IMR-90 (cell line): ENCODE data around the gene GLS. TPM values are rescaled to one million over a fixed set of nuclear protein-coding genes. Genes with fewer than 3 reads are reported as not detected.

Experiments
- ATAC-seq: fragments of 200-7000 bp; cut with Tn5 transposase; 2 replicates; pipeline ENCODE4 v1.9.1; 2020; ENCODE audit warnings: low read depth, mild to moderate bottlenecking, moderate library complexity
- BruUV-seq: library from RNA; stranded (reverse); fragments of 400-500 nt; replicated peaks from 2 replicates; lab custom pipeline; 2021; lab: Mats Ljungman, UMichigan
- CTCF ChIA-PET: fragments of 300-600 bp; formaldehyde crosslinking; extraction: SDS; loops from one replicate; lab custom pipeline; 2021; ENCODE audit warnings: antibody characterized with exemption; lab: Yijun Ruan, JAX
- POLR2A ChIA-PET: fragments of 300-600 bp; sonication (Branson Sonifier 250); formaldehyde crosslinking; loops from one replicate; lab custom pipeline; 2022; ENCODE audit warnings: antibody characterized with exemption; ENCODE audit not compliant: unreplicated experiment; lab: Charles Lee
- DNase-seq: peaks from one replicate; pipeline ENCODE4 v3.0.0; 2013
- H2AFZ ChIP-seq: replicated peaks from 2 replicates; pipeline ENCODE3; 2013; ENCODE audit warnings: low read length, mild to moderate bottlenecking; ENCODE audit not compliant: poor library complexity
- H2AK5ac ChIP-seq: 2 replicates; pipeline ENCODE4 v1.6.1; 2013; ENCODE audit warnings: low read depth, low read length, inconsistent platforms
- H2AK9ac ChIP-seq: replicated peaks from 2 replicates; pipeline ENCODE3; 2013; ENCODE audit warnings: mild to moderate bottlenecking, low read depth, low read length, moderate library complexity; ENCODE audit not compliant: poor library complexity
- H2BK120ac ChIP-seq: 2 replicates; pipeline ENCODE4 v1.6.1; 2013; ENCODE audit warnings: low read depth, low read length, inconsistent platforms
- H2BK15ac ChIP-seq: 3 replicates; pipeline ENCODE4 v1.6.1; 2013; ENCODE audit warnings: low read depth, low read length, inconsistent platforms
- H2BK20ac ChIP-seq: 2 replicates; pipeline ENCODE4 v1.6.1; 2013; ENCODE audit warnings: low read depth, mild to moderate bottlenecking, inconsistent platforms, low read length, moderate library complexity
- H2BK5ac ChIP-seq: 2 replicates; pipeline ENCODE4 v1.6.1; 2013; ENCODE audit warnings: mild to moderate bottlenecking, low read depth, low read length, inconsistent platforms; ENCODE audit not compliant: poor library complexity, severe bottlenecking
- H3K14ac ChIP-seq: replicated peaks from 2 replicates; pipeline ENCODE4 v1.6.1; 2013; ENCODE audit warnings: low read depth, low read length, inconsistent platforms
- H3K18ac ChIP-seq: 2 replicates; pipeline ENCODE4 v1.6.1; 2013; ENCODE audit warnings: low read depth, low read length, control low read depth
- H3K23ac ChIP-seq: 2 replicates; pipeline ENCODE4 v1.6.1; 2013; ENCODE audit warnings: low read depth, low read length, inconsistent platforms
- H3K27ac ChIP-seq: 2 replicates; pipeline ENCODE4 v1.5.1; 2013; ENCODE audit warnings: mild to moderate bottlenecking, control low read depth, low read length; ENCODE audit not compliant: insufficient read depth
- H3K27me3 ChIP-seq: 2 replicates; pipeline ENCODE4 v1.6.1; 2013; ENCODE audit warnings: low read length; ENCODE audit not compliant: control insufficient read depth, insufficient read depth
- H3K36me3 ChIP-seq: 2 replicates; pipeline ENCODE4 v1.6.1; 2013; ENCODE audit warnings: low read length, mixed read lengths; ENCODE audit not compliant: control insufficient read depth, insufficient read depth
- H3K4ac ChIP-seq: 2 replicates; pipeline ENCODE4 v1.6.1; 2013; ENCODE audit warnings: low read depth, low read length, inconsistent platforms
- H3K4me1 ChIP-seq: 2 replicates; pipeline ENCODE4 v1.6.1; 2013; ENCODE audit warnings: low read length, mixed read lengths; ENCODE audit not compliant: control insufficient read depth, insufficient read depth
- H3K4me2 ChIP-seq: 2 replicates; pipeline ENCODE4 v1.6.1; 2013; ENCODE audit warnings: low read depth, mild to moderate bottlenecking, control low read depth, low read length, moderate library complexity
- H3K4me3 ChIP-seq: 2 replicates; pipeline ENCODE4 v1.5.1; 2013; ENCODE audit warnings: low read depth, mild to moderate bottlenecking, control low read depth, low read length, moderate library complexity; ENCODE audit not compliant: insufficient read depth
- H3K56ac ChIP-seq: 2 replicates; pipeline ENCODE4 v1.6.1; 2013; ENCODE audit warnings: low read length, inconsistent platforms; ENCODE audit not compliant: insufficient read depth; ENCODE audit errors: extremely low read depth
- H3K79me1 ChIP-seq, 2 experiments: 2 replicates each; pipeline ENCODE4 v1.6.1; 2013; ENCODE audit warnings: low read length in 2 of 2, inconsistent platforms in 1 of 2, low read depth in 1 of 2
- H3K9ac ChIP-seq: 2 replicates; pipeline ENCODE4 v1.6.1; 2013; ENCODE audit warnings: low read depth, low read length, control low read depth
- H3K9me1 ChIP-seq: 2 replicates; pipeline ENCODE4 v1.6.1; 2013; ENCODE audit warnings: low read length, inconsistent platforms; ENCODE audit not compliant: insufficient read depth
- H3K9me3 ChIP-seq: 2 replicates; pipeline ENCODE4 v1.6.1; 2013; ENCODE audit warnings: low read length; ENCODE audit not compliant: control insufficient read depth, insufficient read depth
- H4K20me1 ChIP-seq: 2 replicates; pipeline ENCODE4 v1.6.1; 2013; ENCODE audit warnings: low read length, inconsistent platforms; ENCODE audit not compliant: insufficient read depth
- H4K5ac ChIP-seq: 2 replicates; pipeline ENCODE4 v1.6.1; 2013; ENCODE audit warnings: mild to moderate bottlenecking, low read depth, low read length, control low read depth
- H4K8ac ChIP-seq, 2 experiments: 2 replicates each; pipeline ENCODE4 v1.6.1; 2013; ENCODE audit warnings: low read depth in 2 of 2, low read length in 2 of 2, control low read depth in 1 of 2, inconsistent platforms in 1 of 2
- H4K91ac ChIP-seq: 2 replicates; pipeline ENCODE4 v1.6.1; 2013; ENCODE audit warnings: low read depth, low read length, inconsistent platforms; ENCODE audit not compliant: insufficient read depth
- BHLHE40 ChIP-seq: fragments of 150-350 bp; IDR thresholded peaks from 2 replicates; pipeline ENCODE4 v1.6.1; 2016; ENCODE audit warnings: mild to moderate bottlenecking, low read depth, low read length
- ELK1 ChIP-seq: fragments of 150-350 bp; IDR thresholded peaks from 2 replicates; pipeline ENCODE4 v1.6.1; 2016; ENCODE audit warnings: low read depth, mild to moderate bottlenecking, low read length, moderate library complexity, borderline replicate concordance
- FOS ChIP-seq: fragments of 150-350 bp; IDR thresholded peaks from 2 replicates; pipeline ENCODE4 v1.6.1; 2016; ENCODE audit warnings: low read depth, low read length
- MXI1 ChIP-seq: IDR thresholded peaks from 2 replicates; pipeline ENCODE4 v1.6.1; 2012; ENCODE audit warnings: low read depth, mild to moderate bottlenecking, low read length, moderate library complexity, borderline replicate concordance
- RCOR1 ChIP-seq: IDR thresholded peaks from 2 replicates; pipeline ENCODE4 v1.6.1; 2012; ENCODE audit warnings: mild to moderate bottlenecking, low read length, improper control_type of control experiment; ENCODE audit not compliant: insufficient replicate concordance
- USF2 ChIP-seq: fragments of 150-350 bp; IDR thresholded peaks from 2 replicates; pipeline ENCODE4 v1.6.1; 2017; ENCODE audit warnings: mild to moderate bottlenecking, antibody characterized with exemption, low read length, low read depth
- WGBS, 2 experiments: methylation state at CpG; one replicate each; pipeline versions ENCODE4 v1.1.5 to v1.1.7; 2013; ENCODE audit warnings: missing lambda C conversion rate in 2 of 2; ENCODE audit not compliant: insufficient read length in 1 of 2; ENCODE audit errors: extremely low coverage in 2 of 2; 5-methylcytosine and 5-hydroxymethylcytosine counted together
- dilution Hi-C: fragments of 300-500 bp; cut with HindIII; formaldehyde crosslinking; loops from one replicate; pipeline ENCODE4 v1.14.3; 2018; ENCODE audit warnings: low sequenced_read_pairs; ENCODE audit not compliant: unreplicated experiment
- in situ Hi-C: fragments of 300-500 bp; cut with MboI; formaldehyde crosslinking; loops from 3 replicates; pipeline ENCODE4 v1.14.3; 2019; ENCODE audit warnings: low sequenced_read_pairs, inconsistent platforms, mixed read lengths
- intact Hi-C: fragments of 100-400 bp; cut with micrococcal nuclease; formaldehyde crosslinking; loops from 2 replicates; pipeline ENCODE4 v1.10.0; 2022
- polyA plus RNA-seq, 3 experiments: library from polyadenylated mRNA; depleted of rRNA; stranded (reverse); fragments of >200 nt; gene quantifications; 2 replicates each; pipeline ENCODE4 v1.2.3, GENCODE V29; 2012; ENCODE audit warnings: low replicate concordance in 1 of 3
- total RNA-seq: library from RNA; depleted of rRNA; stranded (reverse); fragments of >200 nt; gene quantifications from 2 replicates; pipeline ENCODE4 v1.2.3, GENCODE V29; 2012

GLS gene
- total and polyA plus RNA-seq, 2 of the 4 experiments (the other 2 are of a cell fraction) = 87.5 to 130 TPM

GRCh38 chr2:190953257-190953656 lies 72.6 kb downstream of the GLS start:
- Histone ChIP-seq H2BK15ac (no peak overlapping the region), H2BK120ac (no peak overlapping the region), H3K27me3 (no peaks in the 10 kb centered on the region), H3K4me2 (no peak overlapping the region), H3K9ac (no peak overlapping the region), H2AFZ (no peak overlapping the region), H3K23ac (no peak overlapping the region), H3K9me3 (no peaks in the 10 kb centered on the region), H2AK9ac (no peak overlapping the region), H3K27ac (no peak overlapping the region), H3K36me3 (no peaks in the 10 kb centered on the region), H3K79me1 (no peaks in the 10 kb centered on the region), H4K8ac (no peak overlapping the region), H3K56ac (no peak overlapping the region), H4K91ac (no peak overlapping the region), H2AK5ac (no peak overlapping the region), H4K20me1 (no peaks in the 10 kb centered on the region), H3K4ac (no peak overlapping the region), H3K4me3 (no peak overlapping the region), H2BK5ac (no peak overlapping the region), H3K18ac (no peak overlapping the region), H3K14ac (no peak overlapping the region), H3K4me1 (peaks cover 4% of the 10 kb centered on the region), H3K9me1 (peaks cover 6% of the 10 kb centered on the region; the same call in 1 of the 2 replicates), H4K5ac (no peak overlapping the region), H2BK20ac (no peak overlapping the region)
- DNase-seq (no peak), ATAC-seq (no peak)
- in situ Hi-C loops = loop anchor here (10.0 kb wide), 1 partner anchor 168 kb away; no protein-coding TSS in a partner anchor
- intact Hi-C loops = no loop called here
- no CpG with 5 or more reads among the region's 4 CpGs for WGBS, 2 experiments
- TF ChIP-seq MXI1 (no peak), USF2 (no peak), BHLHE40 (no peak), FOS (no peak), ELK1 (no peak), RCOR1 (no peak)
- no TSS peak for BruUV-seq
- POLR2A ChIA-PET = no interaction called here
- dilution Hi-C loops = no loop called here
- CTCF ChIA-PET = no interaction called here
